H9 (cell line): Measurements from ENCODE around the gene IGF1R. TPM values are rescaled to one million over a fixed set of nuclear protein-coding genes. Genes with fewer than 3 reads are reported as not detected.

ENCODE experiments used
- DNase-seq: peaks from one replicate; pipeline ENCODE4 v3.0.0-alpha.2; 2017
- H2AFZ ChIP-seq: one replicate; pipeline ENCODE4 v1.6.1; 2013; ENCODE audit warnings: mild to moderate bottlenecking, low read length, control low read depth, moderate library complexity
- H2AK5ac ChIP-seq: 2 replicates; pipeline ENCODE4 v1.6.1; 2013; ENCODE audit warnings: low read length, control low read depth, mixed read lengths; ENCODE audit not compliant: insufficient read length
- H2BK120ac ChIP-seq: one replicate; pipeline ENCODE4 v1.6.1; 2013; ENCODE audit warnings: low read depth, mild to moderate bottlenecking, low read length, control low read depth, inconsistent platforms; ENCODE audit not compliant: poor library complexity, severe bottlenecking
- H2BK12ac ChIP-seq: 2 replicates; pipeline ENCODE4 v1.6.1; 2013; ENCODE audit warnings: low read length, control low read depth, mixed read lengths, low read depth; ENCODE audit not compliant: insufficient read length
- H2BK15ac ChIP-seq: 2 replicates; pipeline ENCODE4 v1.6.1; 2013; ENCODE audit warnings: low read depth, low read length, control low read depth
- H2BK20ac ChIP-seq: one replicate; pipeline ENCODE4 v1.6.1; 2013; ENCODE audit warnings: low read depth, mild to moderate bottlenecking, low read length, control low read depth, inconsistent platforms; ENCODE audit not compliant: poor library complexity, severe bottlenecking
- H2BK5ac ChIP-seq: 2 replicates; pipeline ENCODE4 v1.6.1; 2013; ENCODE audit warnings: low read length, control low read depth, mixed read lengths; ENCODE audit not compliant: insufficient read length
- H3K14ac ChIP-seq: 2 replicates; pipeline ENCODE4 v1.6.1; 2013; ENCODE audit warnings: low read length, control low read depth; ENCODE audit not compliant: insufficient read depth
- H3K18ac ChIP-seq: 2 replicates; pipeline ENCODE4 v1.6.1; 2013; ENCODE audit warnings: low read depth, mild to moderate bottlenecking, mixed read lengths, low read length, control low read depth; ENCODE audit not compliant: insufficient read length
- H3K23ac ChIP-seq: 2 replicates; pipeline ENCODE4 v1.6.1; 2013; ENCODE audit warnings: low read length, control low read depth, mixed read lengths, low read depth; ENCODE audit not compliant: insufficient read length
- H3K23me2 ChIP-seq: 2 replicates; pipeline ENCODE4 v1.6.1; 2013; ENCODE audit warnings: low read depth, mild to moderate bottlenecking, mixed read lengths, low read length, control low read depth; ENCODE audit not compliant: insufficient read length, poor library complexity, severe bottlenecking
- H3K27ac ChIP-seq: 2 replicates; pipeline ENCODE4 v1.5.1; 2013; ENCODE audit warnings: low read length, control low read depth, mixed read lengths, low read depth; ENCODE audit not compliant: insufficient read length
- H3K27me3 ChIP-seq: 2 replicates; pipeline ENCODE4 v1.6.1; 2013; ENCODE audit warnings: low read length, control low read depth, inconsistent platforms; ENCODE audit not compliant: insufficient read depth
- H3K4ac ChIP-seq: 2 replicates; pipeline ENCODE4 v1.6.1; 2013; ENCODE audit warnings: low read depth, mild to moderate bottlenecking, control low read depth, inconsistent platforms, low read length, moderate library complexity
- H3K4me1 ChIP-seq: 2 replicates; pipeline ENCODE4 v1.6.1; 2013; ENCODE audit warnings: low read length, control low read depth, inconsistent platforms; ENCODE audit not compliant: insufficient read depth
- H3K4me2 ChIP-seq: 2 replicates; pipeline ENCODE4 v1.6.1; 2013; ENCODE audit warnings: low read length, control low read depth, mixed read lengths; ENCODE audit not compliant: insufficient read length, insufficient read depth
- H3K56ac ChIP-seq: 2 replicates; pipeline ENCODE4 v1.6.1; 2013; ENCODE audit warnings: low read depth, mild to moderate bottlenecking, mixed read lengths, low read length, control low read depth; ENCODE audit not compliant: insufficient read length
- H3K79me1 ChIP-seq: 2 replicates; pipeline ENCODE4 v1.6.1; 2013; ENCODE audit warnings: low read depth, mild to moderate bottlenecking, moderate library complexity, low read length, control low read depth, inconsistent platforms; ENCODE audit not compliant: insufficient read depth, poor library complexity, severe bottlenecking
- H3K79me2 ChIP-seq: 2 replicates; pipeline ENCODE4 v1.6.1; 2013; ENCODE audit warnings: low read length, control low read depth, inconsistent platforms; ENCODE audit not compliant: insufficient read depth
- H3K9ac ChIP-seq: 2 replicates; pipeline ENCODE4 v1.6.1; 2013; ENCODE audit warnings: low read length, control low read depth, mixed read lengths; ENCODE audit not compliant: insufficient read length; ENCODE audit errors: extremely low read depth
- H3K9me3 ChIP-seq: one replicate; pipeline ENCODE4 v1.6.1; 2013; ENCODE audit warnings: low read depth, low read length, inconsistent platforms; ENCODE audit not compliant: control insufficient read depth
- H3T11ph ChIP-seq: one replicate; pipeline ENCODE4 v1.6.1; 2013; ENCODE audit warnings: mild to moderate bottlenecking, low read length, control low read depth, inconsistent platforms
- H4K20me1 ChIP-seq: one replicate; pipeline ENCODE4 v1.6.1; 2013; ENCODE audit not compliant: control insufficient read depth, insufficient read length, insufficient read depth
- H4K5ac ChIP-seq: 2 replicates; pipeline ENCODE4 v1.6.1; 2013; ENCODE audit warnings: low read depth, mild to moderate bottlenecking, mixed read lengths, low read length, control low read depth; ENCODE audit not compliant: insufficient read length
- H4K8ac ChIP-seq: replicated peaks from 2 replicates; pipeline ENCODE4 v1.6.1; 2013; ENCODE audit warnings: low read length, control low read depth, mixed read lengths, low read depth; ENCODE audit not compliant: insufficient read length
- H4K91ac ChIP-seq: 2 replicates; pipeline ENCODE4 v1.6.1; 2013; ENCODE audit warnings: low read depth, mild to moderate bottlenecking, moderate library complexity, mixed read lengths, low read length, control low read depth; ENCODE audit not compliant: insufficient read length
- H3K27ac Mint-ChIP-seq, 3 experiments: 2 replicates in 2 of 3; 3 replicates in 1 of 3; pipeline ENCODE4 v1.8.0; 2020 to 2021; ENCODE audit warnings: mixed read lengths in 3 of 3, mild to moderate bottlenecking in 1 of 3, moderate library complexity in 1 of 3
- H3K27me3 Mint-ChIP-seq: 2 replicates; pipeline ENCODE4 v1.8.0; 2021; ENCODE audit warnings: low read depth, mild to moderate bottlenecking, moderate library complexity, mixed read lengths
- H3K36me3 Mint-ChIP-seq, 3 experiments: 2 replicates in 2 of 3; 3 replicates in 1 of 3; pipeline ENCODE4 v1.8.0; 2020 to 2021; ENCODE audit warnings: low read depth in 3 of 3, mixed read lengths in 3 of 3; ENCODE audit not compliant: insufficient read depth in 1 of 3
- H3K4me1 Mint-ChIP-seq, 2 experiments: 2 replicates each; pipeline ENCODE4 v1.8.0; 2020; ENCODE audit warnings: mixed read lengths in 2 of 2
- H3K4me3 Mint-ChIP-seq, 2 experiments: 2 replicates in 1 of 2; 3 replicates in 1 of 2; pipeline ENCODE4 v1.8.0; 2020 to 2021; ENCODE audit warnings: mild to moderate bottlenecking in 2 of 2, mixed read lengths in 2 of 2, moderate library complexity in 1 of 2
- H3K9me3 Mint-ChIP-seq, 2 experiments: 2 replicates in 1 of 2; 3 replicates in 1 of 2; pipeline ENCODE4 v1.8.0; 2020; ENCODE audit warnings: mild to moderate bottlenecking in 2 of 2, mixed read lengths in 2 of 2, moderate library complexity in 1 of 2
- WGBS: extraction: QIAGEN DNeasy Blood & Tissue Kit; methylation state at CpG from one replicate; pipeline ENCODE4 v1.1.7; 2013; ENCODE audit warnings: missing lambda C conversion rate, low lambda C conversion rate, mixed read lengths; ENCODE audit not compliant: insufficient read length; ENCODE audit errors: extremely low coverage; 5-methylcytosine and 5-hydroxymethylcytosine counted together
- total RNA-seq: library from RNA; stranded (reverse); gene quantifications from 2 replicates; pipeline ENCODE4 v1.2.1, GENCODE V29; 2021
- TF ChIP-seq, protein P1 (sequence below): fragments of 200-600 bp; sonication (generic); conservative IDR thresholded peaks from 3 replicates; pipeline ENCODE4 v1.8.0; 2021; ENCODE audit warnings: antibody characterized with exemption, mild to moderate bottlenecking

Gene IGF1R
- total RNA-seq, 1 experiment from 2014 or later = 70.0 TPM

DNA sequence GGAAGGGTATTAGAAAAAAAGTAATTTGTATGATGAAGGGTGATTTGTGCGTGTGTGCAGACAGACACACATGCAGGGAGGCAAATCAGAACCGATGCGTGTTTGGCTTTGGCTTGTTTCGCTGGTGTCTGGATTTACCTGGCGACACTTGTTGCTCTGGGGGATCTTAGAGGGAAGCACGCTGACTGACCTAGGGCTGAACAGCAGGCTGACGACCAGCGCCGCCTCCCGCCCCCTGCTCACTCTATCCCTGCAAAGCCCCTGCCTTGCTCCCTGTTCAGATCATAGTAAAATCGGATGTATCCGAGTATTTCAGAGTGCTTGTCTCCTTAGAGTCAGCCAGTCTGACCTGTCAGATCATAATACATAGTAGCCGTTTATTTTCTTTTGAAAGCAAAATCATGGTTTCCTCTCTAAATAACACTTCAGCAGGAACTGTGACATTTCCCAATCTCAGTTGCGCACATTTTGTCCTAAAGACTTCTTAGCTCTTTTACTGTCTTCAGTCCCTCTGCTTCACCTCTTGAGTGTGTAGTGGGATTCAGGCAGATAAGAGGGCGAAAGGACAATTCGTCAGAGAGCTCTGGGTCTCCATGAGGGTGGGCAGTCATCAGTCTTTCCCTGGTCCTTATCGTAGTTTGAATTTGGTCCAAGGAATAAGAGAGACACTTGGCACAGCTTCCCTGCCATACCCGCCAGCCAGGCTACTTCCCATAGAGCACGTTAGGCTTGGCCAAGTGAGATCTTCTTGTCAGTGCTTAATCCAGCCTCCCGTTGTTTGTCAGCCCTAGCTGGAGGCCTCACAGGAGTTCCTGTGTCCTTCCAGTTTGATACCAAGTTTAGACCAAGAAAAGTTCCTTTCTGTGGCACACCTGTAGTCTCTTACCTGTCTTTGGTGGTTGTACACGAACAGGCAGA is 261.9 kb downstream of the IGF1R start:
- H2BK12ac ChIP-seq = no peak overlapping the region
- no peak overlapping the region for H2BK5ac ChIP-seq
- no peak overlapping the region for H2AFZ ChIP-seq
- TF ChIP-seq, protein P1, sequence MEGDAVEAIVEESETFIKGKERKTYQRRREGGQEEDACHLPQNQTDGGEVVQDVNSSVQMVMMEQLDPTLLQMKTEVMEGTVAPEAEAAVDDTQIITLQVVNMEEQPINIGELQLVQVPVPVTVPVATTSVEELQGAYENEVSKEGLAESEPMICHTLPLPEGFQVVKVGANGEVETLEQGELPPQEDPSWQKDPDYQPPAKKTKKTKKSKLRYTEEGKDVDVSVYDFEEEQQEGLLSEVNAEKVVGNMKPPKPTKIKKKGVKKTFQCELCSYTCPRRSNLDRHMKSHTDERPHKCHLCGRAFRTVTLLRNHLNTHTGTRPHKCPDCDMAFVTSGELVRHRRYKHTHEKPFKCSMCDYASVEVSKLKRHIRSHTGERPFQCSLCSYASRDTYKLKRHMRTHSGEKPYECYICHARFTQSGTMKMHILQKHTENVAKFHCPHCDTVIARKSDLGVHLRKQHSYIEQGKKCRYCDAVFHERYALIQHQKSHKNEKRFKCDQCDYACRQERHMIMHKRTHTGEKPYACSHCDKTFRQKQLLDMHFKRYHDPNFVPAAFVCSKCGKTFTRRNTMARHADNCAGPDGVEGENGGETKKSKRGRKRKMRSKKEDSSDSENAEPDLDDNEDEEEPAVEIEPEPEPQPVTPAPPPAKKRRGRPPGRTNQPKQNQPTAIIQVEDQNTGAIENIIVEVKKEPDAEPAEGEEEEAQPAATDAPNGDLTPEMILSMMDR = no peak
- H3K9me3 ChIP-seq = no peaks in the 10 kb centered on the region
- no peaks in the 10 kb centered on the region for H3K27me3 ChIP-seq
- no peak for DNase-seq
- H3K9ac ChIP-seq = no peak overlapping the region
- peaks cover 18 to 19% of the 10 kb centered on the region in 2 experiments for H3K4me1 Mint-ChIP-seq
- no peak overlapping the region for H3K4me3 Mint-ChIP-seq
- WGBS = no CpG with 5 or more reads among the region's 21 CpGs
- peaks cover 19 to 63% (median 58%) of the 10 kb centered on the region in 3 experiments for H3K36me3 Mint-ChIP-seq
- no peak overlapping the region for H3K56ac ChIP-seq
- H2BK120ac ChIP-seq = no peak overlapping the region
- no peak overlapping the region for H3K18ac ChIP-seq
- no peak overlapping the region for H3K14ac ChIP-seq
- no peaks in the 10 kb centered on the region for H3K79me1 ChIP-seq
- no peaks in the 10 kb centered on the region for H4K20me1 ChIP-seq
- H3K27me3 Mint-ChIP-seq = no peaks in the 10 kb centered on the region; the same call in 1 of the 2 replicates
- no peaks in the 10 kb centered on the region for H3K4me1 ChIP-seq
- no peak overlapping the region for H2BK15ac ChIP-seq
- peak overlapping the region in 2 of 3 experiments; percentile 35 to 46; a peak in 2 of 7 replicates for H3K27ac Mint-ChIP-seq
- no peak overlapping the region for H4K5ac ChIP-seq
- no peak overlapping the region for H3K23ac ChIP-seq
- no peak overlapping the region for H4K8ac ChIP-seq
- H3K4me2 ChIP-seq = no peak overlapping the region
- H3K79me2 ChIP-seq = peaks cover 3% of the 10 kb centered on the region; the same call in 1 of the 2 replicates
- no peak overlapping the region for H3T11ph ChIP-seq
- no peak overlapping the region for H2BK20ac ChIP-seq
- H2AK5ac ChIP-seq = no peak overlapping the region
- H4K91ac ChIP-seq = no peak overlapping the region
- H3K4ac ChIP-seq = no peak overlapping the region
- no peaks in the 10 kb centered on the region; a peak in 1 of 5 replicates for H3K9me3 Mint-ChIP-seq
- H3K27ac ChIP-seq = no peak overlapping the region
- H3K23me2 ChIP-seq = no peaks in the 10 kb centered on the region
